GM23248 (cell line): ENCODE measurements around the gene BCL2L13.

ENCODE experiments used
- EZH2 ChIP-seq: fragments of 200-600 bp; sonication (generic); IDR thresholded peaks from 2 replicates; pipeline ENCODE4 v1.6.1; 2018; ENCODE audit warnings: antibody characterized with exemption, mild to moderate bottlenecking; ENCODE audit not compliant: insufficient read depth, poor library complexity, severe bottlenecking
- EZH2phosphoT487 ChIP-seq: fragments of 200-600 bp; sonication (generic); IDR thresholded peaks from 2 replicates; pipeline ENCODE4 v1.6.1; 2018; ENCODE audit warnings: antibody characterized with exemption, moderate library complexity, mild to moderate bottlenecking, low read depth; ENCODE audit not compliant: insufficient read depth

GRCh38 chr22:17597217-17597616 is 41.3 kb upstream of the BCL2L13 start:
- TF ChIP-seq EZH2 (no peak), EZH2phosphoT487 (no peak)
